Psoas muscle (tissue), 8 donors: ENCODE data around the gene MAML2. TPM values are rescaled to one million over a fixed set of nuclear protein-coding genes. Genes with fewer than 3 reads are reported as not detected.
A peak's percentile ranks its signal among the peaks of the same experiment; 100 is the strongest.

ENCODE experiments used
- ATAC-seq, 4 donors: fragments of 200-7000 bp; cut with Tn5 transposase; one replicate each; pipeline ENCODE4 v1.9.1; 2020; ENCODE audit warnings: moderate library complexity in 3 of 4, mild to moderate bottlenecking in 2 of 4
- DNase-seq, 2 donors: peaks; one replicate each; pipeline ENCODE4 v3.0.0-alpha.2; 2020
- H3K27ac ChIP-seq: fragments of 200-600 bp; one replicate; pipeline ENCODE4 v1.8.0; 2022
- H3K27me3 ChIP-seq, 3 donors: fragments of 200-600 bp in 1 of 3; one replicate each; pipeline versions ENCODE4 v1.6.1 to v1.8.0; 2013 to 2022; ENCODE audit warnings: low read length in 2 of 3, mild to moderate bottlenecking in 2 of 3, moderate library complexity in 1 of 3; ENCODE audit not compliant: insufficient read depth in 3 of 3
- H3K36me3 ChIP-seq, 2 donors: fragments of 200-600 bp in 1 of 2; one replicate each; pipeline versions ENCODE4 v1.6.1 to v1.8.0; 2013 to 2022; ENCODE audit warnings: low read depth in 1 of 2, mild to moderate bottlenecking in 1 of 2, moderate library complexity in 1 of 2; ENCODE audit not compliant: insufficient read depth in 1 of 2
- H3K4me1 ChIP-seq: fragments of 200-600 bp; one replicate; pipeline ENCODE4 v1.8.0; 2022
- H3K4me3 ChIP-seq: fragments of 200-600 bp; one replicate; pipeline ENCODE4 v1.8.0; 2022; ENCODE audit warnings: mild to moderate bottlenecking
- H3K9me3 ChIP-seq: fragments of 200-600 bp; one replicate; pipeline ENCODE4 v1.8.0; 2022
- CTCF ChIP-seq: fragments of 200-600 bp; IDR thresholded peaks from one replicate; pipeline ENCODE4 v1.8.0; 2022; ENCODE audit warnings: antibody characterized with exemption
- WGBS, 3 donors: extraction: QIAGEN DNeasy Blood & Tissue Kit; methylation state at CpG; one replicate each; pipeline versions ENCODE4 v1.1.6 to v1.1.7; 2013; 5-methylcytosine and 5-hydroxymethylcytosine counted together
- intact Hi-C, 2 donors: fragments of 100-400 bp; cut with DNase I; formaldehyde crosslinking; loops; one replicate each; pipeline versions ENCODE4 v1.11.0 to v1.14.2; 2022
- polyA plus RNA-seq, 3 donors: library from polyadenylated mRNA; stranded (reverse); fragments of 200-250 nt; gene quantifications; one replicate each; pipeline ENCODE4 v1.2.3, GENCODE V29; 2013
- total RNA-seq, 4 donors: library from RNA; stranded (reverse); fragmentation: NEBNext Ultra II Directional in 2 of 4; extraction: Animal tissue kit (Norgen Biotek cat#: 25700) in 2 of 4; gene quantifications; one replicate each; pipeline versions ENCODE4 v1.2.1 to v1.2.4, GENCODE V29; 2021 to 2023
- donor health status: healthy with polysubstance abuse.
- donor health status: DM: no; HTN: no; CAD: no; lungs with moderate emphysema.
- donor health status: Bipolar disorder and iron deficiency.
- donor health status: healthy.
- donor health status: DM: yes; HTN: yes; CAD: no.
- donor health status: DM: no; HTN: no; CAD: no.
- donor health status: DM: no; HTN: no; CAD: no.
- donor health status: DM: yes; HTN: yes; CAD: no.

Gene MAML2
- total and polyA plus RNA-seq, 7 donors: 0.39 to 3.7 (median 1.5) TPM

- intact Hi-C loops: no loop called here
- DNase-seq (no peak), ATAC-seq (no peak)
- no peaks in the 10 kb centered on the region for H3K36me3 ChIP-seq
- WGBS, 3 donors: 36 to 48% (median 45%) methylated on average over 4 of the region's 4 CpGs
- no peaks in the 10 kb centered on the region for H3K9me3 ChIP-seq
- H3K27me3 ChIP-seq: no peaks in the 10 kb centered on the region
- no peak for TF ChIP-seq CTCF
- H3K4me3 ChIP-seq: no peak overlapping the region
- peaks cover 4% of the 10 kb centered on the region for H3K4me1 ChIP-seq
- H3K27ac ChIP-seq: no peak overlapping the region
These were observed 96.1 kb downstream of the MAML2 start for GRCh38 chr11:96246718-96247552.

- intact Hi-C loops: no loop called here
- peaks cover 4% of the 10 kb centered on the region for H3K4me1 ChIP-seq
- 0 to 1% (median 0%) methylated on average over 19 of the region's 19 CpGs for WGBS, 3 donors
These were observed 99.9 kb downstream of the MAML2 start for GRCh38 chr11:96242971-96243647.

GRCh38 chr11:96242191-96242847, 100.7 kb downstream of the MAML2 start:
- ATAC-seq: peak in 1 of 4 donors; percentile 54
- H3K4me1 ChIP-seq: peaks cover 4% of the 10 kb centered on the region
- 32 to 38% (median 36%) methylated on average over 2 of the region's 2 CpGs for WGBS, 3 donors
- no peaks in the 10 kb centered on the region for H3K27me3 ChIP-seq
- intact Hi-C loops: no loop called here
- DNase-seq: no peak
- no peaks in the 10 kb centered on the region for H3K9me3 ChIP-seq
- H3K36me3 ChIP-seq: no peaks in the 10 kb centered on the region
- peak overlapping the region; percentile 44 for H3K27ac ChIP-seq
- peak overlapping the region; percentile 63 for H3K4me3 ChIP-seq
- TF ChIP-seq CTCF: no peak

More at GRCh38 chr11:96242971-96243647, 99.9 kb downstream of the MAML2 start:
- no peaks in the 10 kb centered on the region for H3K27me3 ChIP-seq
- no peaks in the 10 kb centered on the region for H3K9me3 ChIP-seq
- TF ChIP-seq CTCF: no peak
- peak overlapping the region; percentile 63 for H3K4me3 ChIP-seq
- DNase-seq: peak; percentile 93
- peak overlapping the region; percentile 59 for H3K27ac ChIP-seq
- peak; percentile 89 to 98 (median 97) for ATAC-seq
- H3K36me3 ChIP-seq: no peaks in the 10 kb centered on the region

GRCh38 chr11:96241331-96241841, 101.6 kb downstream of the MAML2 start:
- no peak overlapping the region for H3K4me3 ChIP-seq
- H3K27ac ChIP-seq: no peak overlapping the region
- WGBS, 3 donors: 78 to 83% (median 78%) methylated on average over 5 of the region's 5 CpGs
- H3K9me3 ChIP-seq: no peaks in the 10 kb centered on the region
- no peaks in the 10 kb centered on the region for H3K27me3 ChIP-seq
- H3K4me1 ChIP-seq: peaks cover 4% of the 10 kb centered on the region
- ATAC-seq: no peak
- no peak for TF ChIP-seq CTCF
- intact Hi-C loops: no loop called here
- no peaks in the 10 kb centered on the region for H3K36me3 ChIP-seq
- DNase-seq: no peak
